Measurements from ENCODE around the gene RANBP10.
"Not testable (repeated sequence)": the region's sequence is repeated elsewhere in the genome, so short reads cannot be mapped to it uniquely, and the experiment has no call there.

Gene RANBP10

DNA sequence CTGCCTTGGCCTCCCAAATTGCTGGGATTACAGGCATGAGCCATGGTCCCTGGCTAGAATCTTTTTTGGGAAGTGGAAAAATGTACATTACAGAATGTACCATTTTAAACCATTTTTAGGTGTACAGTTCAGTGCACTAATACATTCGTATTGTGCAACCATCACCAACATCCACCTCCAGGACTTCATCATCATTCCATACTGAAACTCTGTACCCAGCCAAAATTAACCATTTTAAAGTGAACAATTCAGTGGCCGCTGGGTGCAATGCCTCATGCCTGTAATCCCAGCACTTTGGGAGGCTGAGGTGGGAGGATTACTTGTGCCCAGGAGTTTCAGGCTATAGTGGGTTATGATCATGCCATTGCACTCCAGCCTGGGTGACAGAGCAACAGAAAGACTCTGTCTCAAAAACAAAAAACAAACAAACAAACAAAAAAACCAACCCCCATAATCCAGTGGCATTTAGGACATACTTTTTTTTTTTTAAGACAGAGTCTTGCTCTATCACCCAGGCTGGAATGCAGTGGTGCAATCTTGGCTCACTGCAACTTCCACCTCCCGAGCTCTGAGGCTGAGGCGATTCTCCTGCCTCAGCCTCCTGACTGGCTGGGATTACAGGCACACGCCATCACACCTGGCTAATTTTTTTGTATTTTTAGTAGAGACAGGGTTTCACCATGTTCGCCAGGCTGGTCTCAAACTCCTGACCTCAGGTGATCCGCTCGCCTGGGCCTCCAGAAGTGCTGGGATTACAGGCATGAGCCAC is 112.7 kb downstream of the RANBP10 start:
- not testable (repeated sequence) for H3K4me1 ChIP-seq (ENCODE audit: insufficient read depth, low read length); H3K9ac ChIP-seq (ENCODE audit: low read depth, low read length); H3K36me3 ChIP-seq (ENCODE audit: insufficient read depth, low read length); H3K9me3 ChIP-seq (ENCODE audit: control insufficient read depth, insufficient read depth, low read length)

DNA sequence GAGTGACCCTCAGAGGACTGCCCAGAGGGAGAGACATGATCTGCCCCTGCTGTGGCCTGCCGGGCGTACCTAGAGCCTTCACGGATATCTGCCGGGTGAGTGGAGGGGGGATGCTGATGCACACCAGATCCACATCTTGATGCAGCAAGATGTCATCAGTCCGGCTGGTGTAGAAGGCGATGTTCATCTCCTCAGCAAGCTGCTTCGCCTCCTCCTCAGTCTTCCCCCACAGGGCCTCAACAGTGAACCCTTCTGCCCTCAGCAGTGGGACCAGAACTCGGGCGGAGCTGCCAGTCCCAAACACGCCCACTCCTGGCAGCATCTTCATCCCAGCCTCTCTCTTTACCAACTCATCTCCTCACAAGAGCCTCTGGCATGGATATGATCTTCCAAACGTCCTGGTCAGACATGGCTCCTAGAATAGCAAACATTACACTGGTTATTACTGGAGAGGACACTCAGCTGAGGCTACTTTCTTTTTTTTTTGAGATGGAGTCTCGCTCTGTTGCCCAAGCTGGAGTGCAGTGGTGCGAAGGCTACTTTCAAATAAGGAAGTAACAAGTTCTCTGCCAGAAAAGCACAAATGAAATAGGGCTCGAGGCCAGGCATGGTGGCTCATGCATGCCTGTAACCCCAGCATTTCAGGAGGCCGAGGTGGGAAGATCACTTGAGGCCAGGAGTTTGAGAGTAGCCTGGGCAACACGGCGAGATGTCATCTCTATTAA is 120.8 kb downstream of the RANBP10 start:
- Histone ChIP-seq H3K9me3 (ENCODE audit: control insufficient read depth, insufficient read depth, low read length) (no peaks in the 10 kb centered on the region), H3K9ac (ENCODE audit: low read depth, low read length) (no peak overlapping the region), H3K36me3 (ENCODE audit: insufficient read depth, low read length) (peaks cover 6% of the 10 kb centered on the region), H3K4me1 (ENCODE audit: insufficient read depth, low read length) (no peaks in the 10 kb centered on the region)

GRCh38 chr16:67683767-67684166 is 122.6 kb downstream of the RANBP10 start:
- Histone ChIP-seq H3K9me3 (ENCODE audit: control insufficient read depth, insufficient read depth, low read length) (no peaks in the 10 kb centered on the region), H3K36me3 (ENCODE audit: insufficient read depth, low read length) (peaks cover 6% of the 10 kb centered on the region), H3K4me1 (ENCODE audit: insufficient read depth, low read length) (no peaks in the 10 kb centered on the region), H3K9ac (ENCODE audit: low read depth, low read length) (no peak overlapping the region)

DNA sequence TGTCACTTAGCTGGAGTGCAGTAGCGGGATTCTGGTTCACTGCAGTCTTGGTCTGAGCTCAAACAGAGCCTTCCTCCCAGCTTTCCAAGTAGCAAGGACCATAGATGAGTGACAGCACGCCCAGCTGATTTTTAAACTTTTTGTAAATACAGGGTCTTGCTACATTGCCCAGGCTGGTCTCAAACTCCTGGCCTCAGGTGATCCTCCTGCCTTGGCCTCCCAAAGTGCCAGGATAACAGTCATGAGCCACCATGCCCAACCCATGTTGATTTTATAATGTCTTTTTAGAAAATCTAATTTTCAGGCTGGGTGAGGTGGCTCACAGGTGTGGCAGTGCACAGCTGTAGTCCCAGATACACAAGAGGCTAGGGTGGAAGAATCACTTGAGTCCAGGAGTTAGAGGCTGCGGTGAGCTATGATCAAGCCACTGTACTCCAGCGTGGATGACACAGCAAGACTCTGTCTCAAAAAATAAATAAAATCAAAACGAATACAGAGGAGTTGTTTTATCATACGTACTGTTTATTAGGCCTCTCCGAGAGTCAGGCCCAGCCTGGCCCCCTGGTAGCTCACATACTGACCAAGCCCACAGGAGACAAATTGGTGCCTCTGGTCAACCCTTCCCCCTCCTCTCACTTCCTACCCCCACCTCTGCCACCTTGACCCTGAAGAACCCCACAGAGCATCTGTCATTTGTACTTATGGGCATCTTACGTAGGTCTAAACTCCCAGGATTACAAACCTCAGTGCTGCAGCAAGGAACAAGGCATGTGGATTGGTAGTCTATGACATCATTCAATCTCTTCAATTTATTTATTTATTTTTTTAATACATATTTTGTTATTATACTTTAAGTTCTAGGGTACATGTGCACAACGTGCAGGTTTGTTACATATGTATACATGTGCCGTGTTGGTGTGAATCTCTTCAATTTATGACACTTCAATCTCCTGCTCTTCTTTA is 126.1 kb downstream of the RANBP10 start:
- Histone ChIP-seq H3K4me1 (ENCODE audit: insufficient read depth, low read length) (no peaks in the 10 kb centered on the region), H3K36me3 (ENCODE audit: insufficient read depth, low read length) (peaks cover 5% of the 10 kb centered on the region), H3K9ac (ENCODE audit: low read depth, low read length) (no peak overlapping the region), H3K9me3 (ENCODE audit: control insufficient read depth, insufficient read depth, low read length) (no peaks in the 10 kb centered on the region)

GRCh38 chr16:67678354-67679023 is 127.9 kb downstream of the RANBP10 start:
- no peaks in the 10 kb centered on the region for H3K4me1 ChIP-seq (ENCODE audit: insufficient read depth, low read length)
- peaks cover 3% of the 10 kb centered on the region; the same call in 1 of the 2 replicates for H3K36me3 ChIP-seq (ENCODE audit: insufficient read depth, low read length)
- H3K9ac ChIP-seq (ENCODE audit: low read depth, low read length) = no peak overlapping the region
- H3K9me3 ChIP-seq (ENCODE audit: control insufficient read depth, insufficient read depth, low read length) = no peaks in the 10 kb centered on the region

- no peak overlapping the region for H3K9ac ChIP-seq (ENCODE audit: low read depth, low read length)
- H3K4me1 ChIP-seq (ENCODE audit: insufficient read depth, low read length) = no peaks in the 10 kb centered on the region
- H3K9me3 ChIP-seq (ENCODE audit: control insufficient read depth, insufficient read depth, low read length) = no peaks in the 10 kb centered on the region
- H3K36me3 ChIP-seq (ENCODE audit: insufficient read depth, low read length) = peaks cover 3% of the 10 kb centered on the region; the same call in 1 of the 2 replicates
These were observed 128.6 kb downstream of the RANBP10 start for GRCh38 chr16:67677712-67678111.

DNA sequence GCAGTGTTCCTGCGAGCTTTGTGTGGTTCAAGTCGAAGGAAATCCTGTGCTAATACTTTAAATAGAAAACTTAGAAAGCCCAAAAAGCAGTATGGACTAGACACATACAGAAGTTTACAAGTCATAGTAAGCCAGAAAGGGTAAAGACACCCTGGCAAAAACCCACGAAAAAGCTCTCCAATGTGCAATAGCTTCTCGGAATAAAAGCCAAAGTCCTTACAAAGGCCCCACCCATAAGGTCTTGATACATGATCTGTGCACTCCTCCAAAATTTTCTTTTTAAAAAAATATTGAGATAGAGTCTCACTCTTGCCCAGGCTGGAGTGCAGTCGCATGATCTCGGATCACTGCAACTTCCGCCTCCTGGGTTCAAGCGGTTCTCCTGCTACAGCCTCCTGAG is 129.4 kb downstream of the RANBP10 start:
- peaks cover 3% of the 10 kb centered on the region; the same call in 1 of the 2 replicates for H3K36me3 ChIP-seq (ENCODE audit: insufficient read depth, low read length)

GRCh38 chr16:67676516-67676915 is 129.8 kb downstream of the RANBP10 start:
- Histone ChIP-seq H3K36me3 (ENCODE audit: insufficient read depth, low read length) (no peaks in the 10 kb centered on the region), H3K9me3 (ENCODE audit: control insufficient read depth, insufficient read depth, low read length) (no peaks in the 10 kb centered on the region), H3K9ac (ENCODE audit: low read depth, low read length) (no peak overlapping the region), H3K4me1 (ENCODE audit: insufficient read depth, low read length) (no peaks in the 10 kb centered on the region)

More for the DNA sequence above, 129.4 kb downstream of the RANBP10 start:
- H3K9me3 ChIP-seq (ENCODE audit: control insufficient read depth, insufficient read depth, low read length) = no peaks in the 10 kb centered on the region
- H3K9ac ChIP-seq (ENCODE audit: low read depth, low read length) = no peak overlapping the region
- H3K4me1 ChIP-seq (ENCODE audit: insufficient read depth, low read length) = no peaks in the 10 kb centered on the region

- Histone ChIP-seq H3K36me3 (ENCODE audit: insufficient read depth, low read length) (no peaks in the 10 kb centered on the region), H3K4me1 (ENCODE audit: insufficient read depth, low read length) (no peaks in the 10 kb centered on the region), H3K9me3 (ENCODE audit: control insufficient read depth, insufficient read depth, low read length) (no peaks in the 10 kb centered on the region), H3K9ac (ENCODE audit: low read depth, low read length) (no peak overlapping the region)
These were observed 130.4 kb downstream of the RANBP10 start for GRCh38 chr16:67675999-67676398.

GRCh38 chr16:67675579-67675935 is 130.8 kb downstream of the RANBP10 start:
- Histone ChIP-seq H3K36me3 (ENCODE audit: insufficient read depth, low read length) (no peaks in the 10 kb centered on the region), H3K4me1 (ENCODE audit: insufficient read depth, low read length) (no peaks in the 10 kb centered on the region), H3K9me3 (ENCODE audit: control insufficient read depth, insufficient read depth, low read length) (no peaks in the 10 kb centered on the region), H3K9ac (ENCODE audit: low read depth, low read length) (no peak overlapping the region)

DNA sequence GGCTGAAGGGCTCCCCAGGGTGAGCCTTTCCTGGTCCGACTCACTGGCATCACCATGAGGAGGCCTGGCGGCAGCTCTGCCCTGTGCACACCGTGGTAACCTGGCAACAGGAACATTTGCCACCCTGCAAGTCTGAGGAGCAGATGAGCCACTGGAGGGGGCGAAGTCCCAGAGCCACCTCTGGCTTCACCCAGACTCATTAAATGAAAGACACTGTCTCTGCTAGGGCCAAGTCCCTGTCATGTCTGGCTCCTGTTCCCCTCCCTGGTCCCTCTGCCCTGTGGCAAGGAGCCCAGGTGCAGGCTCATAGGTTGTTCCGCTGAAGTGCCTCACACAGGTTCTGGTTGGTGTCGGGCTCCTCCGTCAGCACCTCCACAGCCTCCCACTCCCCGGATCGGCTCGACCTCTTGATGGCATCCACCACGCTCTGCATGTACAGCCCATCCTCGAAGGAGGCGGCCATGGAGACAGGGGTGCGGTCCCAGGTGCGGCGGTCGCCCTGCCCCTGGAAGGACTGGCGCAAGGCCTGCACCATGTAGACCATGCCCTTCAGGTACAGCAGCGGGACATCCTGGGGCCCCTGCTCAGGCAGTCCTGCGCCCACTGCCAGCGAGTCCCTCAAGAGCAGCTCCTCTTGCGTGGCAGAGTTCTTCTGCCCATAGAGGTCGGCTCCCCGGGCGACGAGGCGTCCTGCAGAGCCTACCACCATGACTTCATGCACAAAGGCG is 131.3 kb downstream of the RANBP10 start:
- no peak overlapping the region for H3K9ac ChIP-seq (ENCODE audit: low read depth, low read length)
- no peaks in the 10 kb centered on the region for H3K36me3 ChIP-seq (ENCODE audit: insufficient read depth, low read length)
- no peaks in the 10 kb centered on the region for H3K4me1 ChIP-seq (ENCODE audit: insufficient read depth, low read length)
- no peaks in the 10 kb centered on the region for H3K9me3 ChIP-seq (ENCODE audit: control insufficient read depth, insufficient read depth, low read length)

DNA sequence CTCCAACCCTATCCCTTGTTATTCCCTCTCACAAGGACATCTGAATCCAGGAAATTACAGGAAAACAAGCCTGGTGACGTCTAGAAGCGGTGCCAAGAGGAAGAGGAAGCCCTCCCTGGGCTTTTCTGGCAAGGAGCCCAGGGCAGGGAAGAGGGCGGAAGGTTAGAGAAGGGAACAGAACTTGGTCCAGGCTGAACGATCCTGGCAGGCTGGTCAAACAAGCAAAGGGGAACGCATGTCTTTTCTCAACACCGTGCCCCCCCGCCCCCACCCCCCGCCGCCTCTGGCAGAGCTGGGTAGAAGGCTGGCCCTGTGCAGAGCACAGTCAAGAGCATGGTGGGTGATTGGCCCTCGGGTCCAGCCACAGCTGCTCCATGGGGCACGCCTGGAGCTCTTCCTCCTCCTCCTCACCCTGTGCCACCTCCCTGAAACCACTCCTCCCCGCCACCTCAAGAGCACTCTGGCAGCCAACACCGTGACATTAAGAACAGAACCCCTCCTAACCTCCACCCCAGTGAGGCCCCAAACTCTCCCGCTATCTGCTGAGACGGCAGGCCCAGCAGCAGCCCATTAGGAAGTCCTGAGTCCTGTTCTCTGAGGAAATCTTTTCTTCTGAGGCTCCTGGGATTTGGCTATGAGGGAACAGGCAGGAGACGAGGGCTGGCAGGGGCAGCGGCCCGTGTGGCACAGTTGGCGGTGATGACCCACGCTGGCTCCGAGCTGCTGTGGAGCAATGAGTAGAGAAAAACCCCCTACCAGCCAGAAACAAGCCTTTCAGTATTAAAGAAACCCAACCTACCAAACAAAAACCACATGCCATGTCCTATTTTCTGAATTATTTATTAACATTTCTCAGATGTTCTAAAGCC is 132.4 kb downstream of the RANBP10 start:
- no peak overlapping the region for H3K9ac ChIP-seq (ENCODE audit: low read depth, low read length)
- H3K4me1 ChIP-seq (ENCODE audit: insufficient read depth, low read length) = no peaks in the 10 kb centered on the region
- H3K9me3 ChIP-seq (ENCODE audit: control insufficient read depth, insufficient read depth, low read length) = no peaks in the 10 kb centered on the region
- no peaks in the 10 kb centered on the region for H3K36me3 ChIP-seq (ENCODE audit: insufficient read depth, low read length)
